GM21515 (cell line): ENCODE results near the gene TUT4.

ENCODE experiments used
- ATAC-seq: cut with Tn5 transposase; IDR thresholded peaks from one replicate; pipeline ENCODE4 v1.9.1; 2021; ENCODE audit not compliant: unreplicated experiment

The TUT4 gene

GRCh38 chr1:52534928-52535764 lies 17.7 kb downstream of the TUT4 start:
- ATAC-seq = no peak

GRCh38 chr1:52533713-52534112 lies 19.2 kb downstream of the TUT4 start:
- no peak for ATAC-seq

- no peak for ATAC-seq
These were observed 20.1 kb downstream of the TUT4 start for GRCh38 chr1:52532731-52533327.

- no peak for ATAC-seq
These were observed 20.6 kb downstream of the TUT4 start for GRCh38 chr1:52532247-52532646.

GRCh38 chr1:52531249-52531872 lies 21.5 kb downstream of the TUT4 start:
- no peak for ATAC-seq

- ATAC-seq = no peak
These were observed 22.2 kb downstream of the TUT4 start for GRCh38 chr1:52530563-52531144.

GRCh38 chr1:52523376-52523775 lies 29.5 kb downstream of the TUT4 start:
- ATAC-seq = no peak

GRCh38 chr1:52520148-52520547 lies 32.7 kb downstream of the TUT4 start:
- no peak for ATAC-seq

GRCh38 chr1:52518962-52519361 lies 33.9 kb downstream of the TUT4 start:
- ATAC-seq = no peak

- no peak for ATAC-seq
These were observed 40.9 kb downstream of the TUT4 start for GRCh38 chr1:52511851-52512615.

GRCh38 chr1:52511439-52511838 lies 41.5 kb downstream of the TUT4 start:
- no peak for ATAC-seq

- ATAC-seq = no peak
These were observed 45.9 kb downstream of the TUT4 start for GRCh38 chr1:52506920-52507546.

GRCh38 chr1:52506349-52506748 lies 46.5 kb downstream of the TUT4 start:
- no peak for ATAC-seq

- no peak for ATAC-seq
These were observed 48.2 kb downstream of the TUT4 start for GRCh38 chr1:52504720-52505119.

GRCh38 chr1:52503706-52504105 lies 49.2 kb downstream of the TUT4 start:
- ATAC-seq = no peak

- no peak for ATAC-seq
These were observed 50.1 kb downstream of the TUT4 start for GRCh38 chr1:52502789-52503188.

- ATAC-seq = no peak
These were observed 65.3 kb downstream of the TUT4 start for GRCh38 chr1:52487632-52488031.

- no peak for ATAC-seq
These were observed 70.4 kb downstream of the TUT4 start for GRCh38 chr1:52482326-52483004.

GRCh38 chr1:52479076-52479475 lies 73.8 kb downstream of the TUT4 start:
- no peak for ATAC-seq

GRCh38 chr1:52477876-52478275 lies 75.0 kb downstream of the TUT4 start:
- no peak for ATAC-seq
